ENCODE measurements around the gene EPB41L4B.

The EPB41L4B gene

GRCh38 chr9:109176963-109177362 lies 143.9 kb downstream of the EPB41L4B start:
- TF ChIP-seq CTCF (IDR thresholded peaks at IDR 0.05; ENCODE audit: borderline replicate concordance, control extremely low read depth, extremely low read depth, insufficient read depth, missing control alignments), result no peak
- DNase-seq (ENCODE audit: low spot score), result no peak
- in situ Hi-C loops (cut with MboI; ENCODE audit: low sequenced_read_pairs, unreplicated experiment), result no loop called here

GRCh38 chr9:109176386-109176785 lies 144.5 kb downstream of the EPB41L4B start:
- no peak for TF ChIP-seq CTCF (IDR thresholded peaks at IDR 0.05; ENCODE audit: borderline replicate concordance, control extremely low read depth, extremely low read depth, insufficient read depth, missing control alignments)
- in situ Hi-C loops (cut with MboI; ENCODE audit: low sequenced_read_pairs, unreplicated experiment), result no loop called here
- no peak for DNase-seq (ENCODE audit: low spot score)

GRCh38 chr9:109172935-109173334 lies 147.9 kb downstream of the EPB41L4B start:
- in situ Hi-C loops (cut with MboI; ENCODE audit: low sequenced_read_pairs, unreplicated experiment), result no loop called here

GRCh38 chr9:109171926-109172325 lies 148.9 kb downstream of the EPB41L4B start:
- TF ChIP-seq CTCF (IDR thresholded peaks at IDR 0.05; ENCODE audit: borderline replicate concordance, control extremely low read depth, extremely low read depth, insufficient read depth, missing control alignments), result no peak
- in situ Hi-C loops (cut with MboI; ENCODE audit: low sequenced_read_pairs, unreplicated experiment), result no loop called here

More at GRCh38 chr9:109172935-109173334, 147.9 kb downstream of the EPB41L4B start:
- DNase-seq (ENCODE audit: low spot score), result no peak
- TF ChIP-seq CTCF (IDR thresholded peaks at IDR 0.05; ENCODE audit: borderline replicate concordance, control extremely low read depth, extremely low read depth, insufficient read depth, missing control alignments), result no peak

GRCh38 chr9:109168170-109168569 lies 152.7 kb downstream of the EPB41L4B start:
- DNase-seq (ENCODE audit: low spot score), result no peak
- TF ChIP-seq CTCF (IDR thresholded peaks at IDR 0.05; ENCODE audit: borderline replicate concordance, control extremely low read depth, extremely low read depth, insufficient read depth, missing control alignments), result no peak
- in situ Hi-C loops (cut with MboI; ENCODE audit: low sequenced_read_pairs, unreplicated experiment), result no loop called here

More at GRCh38 chr9:109171926-109172325, 148.9 kb downstream of the EPB41L4B start:
- no peak for DNase-seq (ENCODE audit: low spot score)

- no peak for DNase-seq (ENCODE audit: low spot score)
- no peak for TF ChIP-seq CTCF (IDR thresholded peaks at IDR 0.05; ENCODE audit: borderline replicate concordance, control extremely low read depth, extremely low read depth, insufficient read depth, missing control alignments)
- in situ Hi-C loops (cut with MboI; ENCODE audit: low sequenced_read_pairs, unreplicated experiment), result no loop called here
Observed at GRCh38 chr9:109167716-109168115, 153.1 kb downstream of the EPB41L4B start.
